Measurements from ENCODE around the gene SLC22A24.

- TF ChIP-seq SUZ12 (IDR thresholded peaks at IDR 0.05; ENCODE audit: extremely low read depth, insufficient read depth, insufficient read length) (no peak), YY1 (IDR thresholded peaks at IDR 0.05; ENCODE audit: insufficient read depth, insufficient read length) (no peak)
Observed at GRCh38 chr11:63177872-63178271, 33.9 kb upstream of the SLC22A24 start.

All from NT2/D1 (cell line).